Heart left ventricle (tissue), 13 donors: ENCODE results near the gene FGA.

Source experiments
- CTCF ChIP-seq, 12 donors: fragments of 200-600 bp; sonication (generic) in 4 of 12; IDR thresholded peaks; one replicate each; pipeline versions ENCODE4 v1.5.0 to v1.8.0; 2018 to 2022; ENCODE audit warnings: antibody characterized with exemption in 12 of 12, mild to moderate bottlenecking in 5 of 12
- POLR2A ChIP-seq, 2 donors: fragments of 450-650 bp; IDR thresholded peaks; one replicate each; pipeline ENCODE4 v1.6.1; 2017; ENCODE audit warnings: antibody characterized with exemption in 2 of 2, mild to moderate bottlenecking in 2 of 2, moderate library complexity in 2 of 2
- donor health status: ischemic (EF 13 %, LVEDD 7.1; RV severe dilation, severe dysfunction).
- donor health status: DM: no; HTN: yes; CAD: no.
- donor health status: DM: no; HTN: no; CAD: no.
- donor health status: ischemic (EF 25% LVEDD 6.9; RV normal size, moderate dysfunction).
- donor health status: ischemic (EF 25% LVEDD 5.7; RV mildly dilated, moderate dysfunction).
- donor health status: ischemic (EF 35%, LVEDD 5.7; RV mildly dilated, moderate dysfunction).
- donor health status: nonischemic (EF 11% LVEDD 7.7; RV severe dilation, severe dysfunction).
- donor health status: DM: yes; HTN: yes; CAD: no.
- donor health status: PGD.
- donor health status: ischemic (EF 29% LVEDD 5.4; RV normal size, mild dysfunction).
- donor health status: nonischemic (EF 23%, LVEDD 6.1; RV moderate dilation, normal function).

GRCh38 chr4:154610582-154610981 is 20.0 kb upstream of the FGA start:
- TF ChIP-seq CTCF (IDR thresholded peaks at IDR 0.05) (no peak), POLR2A (IDR thresholded peaks at IDR 0.05) (no peak)
